Uterus (tissue), 2 donors: ENCODE measurements around the gene LMO7.

Experiments used
- CTCF ChIP-seq, 4 experiments: fragments of 200-600 bp in 2 of 4; fragments of 450-650 bp in 2 of 4; sonication (generic) in 2 of 4; IDR thresholded peaks; one replicate each; pipeline ENCODE4 v1.5.1; 2016 to 2019; ENCODE audit warnings: antibody characterized with exemption in 4 of 4, mild to moderate bottlenecking in 2 of 4, moderate library complexity in 1 of 4
- POLR2A ChIP-seq, 2 donors: fragments of 450-650 bp; IDR thresholded peaks; one replicate each; pipeline ENCODE4 v1.6.1; 2016; ENCODE audit warnings: antibody characterized with exemption in 2 of 2, mild to moderate bottlenecking in 1 of 2, moderate library complexity in 1 of 2

GRCh38 chr13:75779393-75779792, 143.3 kb downstream of the LMO7 start:
- TF ChIP-seq CTCF (IDR thresholded peaks at IDR 0.05), result no peak
- TF ChIP-seq POLR2A (IDR thresholded peaks at IDR 0.05), result no peak
